ENCODE results near the gene DNAJC1.

Gene DNAJC1

DNA sequence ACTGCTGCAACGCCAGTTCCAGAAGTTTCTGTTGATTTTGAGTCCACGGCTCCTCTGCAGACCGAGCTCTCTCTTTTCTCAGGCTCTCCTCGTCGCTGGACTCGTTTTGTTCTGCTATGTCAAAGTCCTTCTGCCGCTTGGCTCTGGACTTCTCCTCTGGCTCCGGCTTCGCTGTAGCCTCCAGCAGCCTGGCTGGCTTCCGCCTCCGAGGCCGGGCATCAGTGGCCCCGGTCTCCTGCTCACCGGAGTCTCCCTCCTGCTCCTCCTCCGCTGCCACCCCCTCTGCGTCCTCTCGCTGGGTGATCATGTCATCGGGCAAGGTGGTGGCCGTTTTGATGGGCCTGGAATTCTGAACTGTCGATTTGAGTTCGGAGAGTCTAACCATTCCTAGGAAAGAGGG is 244.3 kb downstream of the DNAJC1 start:
- DNase-seq (ENCODE audit: low read depth in 2 of 2), result no peak

GRCh38 chr10:21758696-21759095 is 244.8 kb downstream of the DNAJC1 start:
- DNase-seq (ENCODE audit: low read depth in 2 of 2), result no peak

GRCh38 chr10:21758239-21758638 is 245.3 kb downstream of the DNAJC1 start:
- DNase-seq (ENCODE audit: low read depth in 2 of 2), result no peak

DNA sequence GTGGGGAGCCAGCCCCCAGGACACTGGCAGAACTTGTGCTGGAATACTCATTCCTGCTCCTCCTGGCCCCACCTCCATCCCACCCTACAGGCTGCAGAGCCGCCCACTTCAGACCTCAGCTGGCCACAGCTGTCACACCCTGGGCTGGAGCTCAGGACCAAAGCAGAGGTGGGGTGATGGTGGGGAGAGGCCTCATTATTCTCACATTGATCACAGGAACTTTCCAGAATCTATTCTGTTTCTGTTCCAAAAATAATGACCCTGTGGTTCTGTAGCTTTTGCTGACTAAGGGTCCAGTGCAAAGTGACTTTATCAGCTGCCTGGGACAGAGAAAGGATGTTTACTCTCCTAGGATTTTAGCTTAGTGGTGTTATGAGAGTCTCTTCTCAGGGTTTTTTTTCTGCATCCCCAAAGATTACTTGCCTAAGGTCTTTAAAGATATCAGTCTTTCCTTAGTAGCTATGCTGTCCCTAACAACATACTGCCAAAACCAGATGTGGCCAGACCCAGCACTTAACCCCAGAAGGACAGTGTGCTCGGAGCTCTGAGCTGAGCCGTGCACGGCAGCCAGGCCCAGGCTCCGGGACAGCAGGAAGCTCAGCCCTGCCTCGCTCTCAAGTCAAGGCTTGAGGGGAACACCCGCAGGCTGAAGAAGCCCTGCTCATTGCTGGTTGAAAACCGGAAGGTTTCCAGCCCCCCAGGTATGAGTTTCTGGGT is 246.2 kb downstream of the DNAJC1 start:
- DNase-seq (ENCODE audit: low read depth in 2 of 2), result no peak

- no peak for DNase-seq (ENCODE audit: low read depth in 2 of 2)
These were observed 246.8 kb downstream of the DNAJC1 start for GRCh38 chr10:21756707-21757106.

DNA sequence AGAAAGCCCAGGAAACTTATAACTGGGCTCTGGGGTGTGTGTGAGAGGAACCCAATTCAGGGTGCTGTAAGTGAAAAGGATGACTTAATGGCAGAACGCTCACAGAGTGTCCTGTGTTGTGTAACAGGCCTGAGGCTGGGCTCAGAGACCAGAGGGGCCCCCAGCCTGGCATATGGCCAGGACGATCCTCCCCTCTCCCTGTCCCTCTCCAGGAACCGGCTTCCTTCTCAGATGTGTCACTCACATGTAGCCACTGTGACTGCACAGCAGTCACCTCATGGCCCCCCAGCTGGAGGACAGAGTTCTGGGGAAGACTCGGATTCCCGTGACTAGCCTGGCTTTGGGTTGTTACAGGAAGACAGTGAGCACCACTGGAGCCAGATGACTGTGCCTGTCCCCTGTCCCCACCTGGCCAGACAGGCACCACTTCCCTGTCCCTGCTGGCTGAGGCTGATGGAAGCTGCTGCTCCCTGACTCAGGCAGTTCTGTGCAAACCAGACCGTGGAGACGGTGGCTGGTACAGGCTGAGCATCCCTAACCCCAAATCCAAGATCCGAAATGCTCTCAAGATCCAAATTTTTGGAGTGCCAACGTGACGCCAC is 249.0 kb downstream of the DNAJC1 start:
- DNase-seq (ENCODE audit: low read depth in 2 of 2), result no peak

GRCh38 chr10:21753497-21754270 is 249.8 kb downstream of the DNAJC1 start:
- no peak for DNase-seq (ENCODE audit: low read depth in 2 of 2)

DNA sequence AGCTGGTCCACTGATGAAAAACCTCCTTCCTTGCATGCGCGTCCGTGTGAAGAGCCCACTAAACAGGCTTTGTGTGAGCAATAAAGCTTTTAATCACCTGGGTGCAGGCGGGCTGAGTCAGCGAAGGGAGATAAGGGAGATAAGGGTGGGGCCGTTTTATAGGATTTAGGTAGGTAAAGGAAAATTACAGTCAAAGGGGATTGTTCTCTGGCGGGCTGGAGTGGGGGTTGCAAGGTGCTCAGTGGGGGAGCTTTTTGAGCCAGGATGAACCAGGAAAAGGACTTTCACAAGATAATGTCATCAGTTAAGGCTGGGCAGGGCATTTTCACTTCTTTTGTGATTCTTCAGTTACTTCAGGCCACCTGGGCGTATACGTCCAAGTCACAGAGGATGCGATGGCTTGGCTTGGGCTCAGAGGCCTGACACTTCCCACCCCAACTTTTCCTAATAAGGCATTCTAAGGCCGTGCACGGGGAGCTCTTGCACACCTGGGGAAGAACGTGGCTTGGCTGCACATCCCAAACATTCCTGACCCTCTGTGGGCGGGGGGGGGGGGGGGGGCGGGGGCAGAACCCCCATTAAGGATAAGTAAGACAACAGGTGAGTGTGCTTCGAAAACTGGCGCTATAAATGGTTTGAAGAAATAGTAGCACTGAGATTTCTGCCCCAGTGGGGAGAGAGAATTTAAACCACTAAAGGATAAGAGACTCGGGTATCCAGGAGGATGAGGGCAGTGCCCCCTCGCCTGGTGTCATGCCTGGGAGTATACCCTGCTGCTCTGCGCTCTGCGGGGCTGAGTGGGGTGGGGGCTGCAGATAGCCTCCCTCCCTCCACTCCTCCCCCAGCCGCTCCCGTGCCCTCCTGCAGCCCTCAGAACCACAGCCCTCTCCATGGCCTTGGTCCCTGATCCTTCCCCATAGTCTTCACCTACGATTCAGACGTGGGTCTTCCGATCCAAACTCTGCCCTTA is 251.9 kb downstream of the DNAJC1 start:
- DNase-seq (ENCODE audit: low read depth in 2 of 2), result no peak

DNA sequence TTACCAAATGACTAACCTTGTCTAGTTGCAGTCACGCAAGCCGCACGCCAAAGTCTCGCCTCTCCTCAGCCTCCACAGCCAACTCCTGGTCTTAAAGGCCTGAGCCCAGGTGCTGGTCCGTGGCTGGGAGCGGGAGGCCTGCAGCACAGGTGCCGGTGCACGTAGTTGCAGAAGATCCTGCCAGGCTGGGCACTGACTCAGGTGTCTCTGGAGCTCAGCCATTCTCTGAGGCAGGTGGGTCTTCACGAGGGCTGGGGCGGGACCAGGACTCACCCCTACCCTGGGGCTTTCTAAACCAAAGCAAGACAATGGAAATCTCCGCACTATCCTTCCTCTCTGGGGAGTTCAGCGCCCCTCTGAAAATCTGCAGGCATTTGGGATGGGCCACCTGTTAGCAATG is 253.1 kb downstream of the DNAJC1 start:
- no peak for DNase-seq (ENCODE audit: low read depth in 2 of 2)

GRCh38 chr10:21749788-21750187 is 253.7 kb downstream of the DNAJC1 start:
- no peak for DNase-seq (ENCODE audit: low read depth in 2 of 2)

GRCh38 chr10:21747809-21748208 is 255.7 kb downstream of the DNAJC1 start:
- no peak for DNase-seq (ENCODE audit: low read depth in 2 of 2)

DNA sequence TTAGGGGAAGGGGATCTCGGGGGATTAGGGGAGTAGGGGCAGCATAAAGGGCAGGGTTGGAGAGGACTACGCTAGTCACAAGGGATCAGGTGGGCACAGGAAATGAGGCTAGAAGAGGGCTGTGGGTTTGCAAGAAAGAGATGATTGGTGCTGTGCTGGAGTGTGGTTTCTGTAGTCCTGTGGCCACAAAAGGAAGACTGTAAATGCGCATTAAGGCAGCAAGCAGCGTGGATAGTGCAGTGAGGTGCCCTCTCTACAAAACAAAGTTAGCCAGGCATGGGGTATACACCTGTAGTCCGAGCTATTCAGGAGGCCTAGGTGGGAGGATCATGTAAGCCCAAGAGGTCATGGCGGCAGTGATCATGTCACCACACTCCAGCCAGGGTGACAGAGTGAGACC is 257.4 kb downstream of the DNAJC1 start:
- no peak for DNase-seq (ENCODE audit: low read depth in 2 of 2)

- DNase-seq (ENCODE audit: low read depth in 2 of 2), result no peak
These were observed 259.3 kb downstream of the DNAJC1 start for GRCh38 chr10:21744223-21744622.

DNA sequence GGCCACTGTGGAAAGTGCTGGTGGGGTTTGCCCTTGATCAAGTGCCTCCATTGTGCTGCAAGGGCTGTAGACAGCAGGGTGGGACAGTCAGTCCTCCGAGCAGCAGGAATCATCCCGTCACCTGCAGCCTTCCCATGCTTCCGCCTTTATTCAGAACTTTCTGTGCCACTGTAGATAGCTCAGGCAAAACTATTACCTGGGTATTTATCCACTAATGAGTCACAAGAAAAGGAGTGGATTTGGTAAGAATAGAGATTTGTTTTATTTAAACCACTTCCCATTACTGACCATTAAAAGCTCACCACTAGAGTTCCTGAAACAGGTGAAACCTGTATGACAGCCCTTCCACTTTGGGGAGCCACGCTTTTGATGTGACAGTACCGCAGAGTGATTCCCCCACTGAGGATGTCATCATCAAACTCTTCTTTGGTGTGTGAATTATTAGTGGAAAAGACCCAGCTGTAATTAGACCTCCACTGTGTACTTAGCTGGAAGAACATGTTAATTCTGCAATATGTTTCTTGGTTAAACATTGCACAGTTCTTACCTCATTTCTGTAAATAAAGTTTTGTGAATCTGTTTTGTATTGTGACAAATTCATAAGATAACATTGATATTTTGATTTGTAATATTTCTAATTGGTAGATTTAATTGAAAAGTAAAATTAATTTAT is 260.7 kb downstream of the DNAJC1 start:
- DNase-seq (ENCODE audit: low read depth in 2 of 2), result no peak

- DNase-seq (ENCODE audit: low read depth in 2 of 2), result no peak
These were observed 262.5 kb downstream of the DNAJC1 start for GRCh38 chr10:21740989-21741388.

GRCh38 chr10:21737106-21737505 is 266.4 kb downstream of the DNAJC1 start:
- DNase-seq (ENCODE audit: low read depth in 2 of 2), result no peak

GRCh38 chr10:21733710-21734109 is 269.8 kb downstream of the DNAJC1 start:
- DNase-seq (ENCODE audit: low read depth in 2 of 2), result no peak

- DNase-seq (ENCODE audit: low read depth in 2 of 2), result no peak
These were observed 271.3 kb downstream of the DNAJC1 start for GRCh38 chr10:21732067-21732772.

DNA sequence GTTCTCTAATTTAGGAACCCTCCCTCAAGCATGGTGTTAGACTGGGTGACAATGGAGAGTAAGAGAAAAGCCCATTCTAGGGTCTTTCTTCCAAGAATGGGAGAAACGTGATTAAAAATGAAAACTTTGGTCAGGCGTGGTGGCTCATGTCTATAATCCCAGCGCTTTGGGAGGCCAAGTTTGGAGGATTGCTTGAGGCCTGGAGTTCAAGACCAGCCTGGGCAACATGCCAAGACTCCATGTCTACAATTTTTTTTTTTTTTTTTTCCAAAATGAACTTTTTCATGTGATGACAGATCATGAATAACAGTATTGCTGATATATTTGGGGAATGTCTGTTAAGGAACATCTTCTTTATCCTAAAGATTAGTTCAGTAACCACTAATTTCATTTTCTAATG is 274.9 kb downstream of the DNAJC1 start:
- DNase-seq (ENCODE audit: low read depth in 2 of 2), result no peak

GRCh38 chr10:21727452-21728168 is 275.9 kb downstream of the DNAJC1 start:
- DNase-seq (ENCODE audit: low read depth in 2 of 2), result no peak
